H7 (cell line): Measurements from ENCODE around the gene HEXIM2. TPM values are rescaled to one million over a fixed set of nuclear protein-coding genes. Genes with fewer than 3 reads are reported as not detected.

Source experiments
- DNase-seq: peaks from one replicate; pipeline ENCODE4 v3.0.0; 2012
- H3K27me3 ChIP-seq: 2 replicates; pipeline ENCODE4 v1.6.0; 2011; ENCODE audit warnings: mild to moderate bottlenecking, low read length; ENCODE audit not compliant: control insufficient read depth, insufficient read depth
- H3K36me3 ChIP-seq: replicated peaks from 2 replicates; pipeline ENCODE4 v1.5.1; 2011; ENCODE audit warnings: low read length; ENCODE audit not compliant: control insufficient read depth, insufficient read depth
- H3K4me3 ChIP-seq: 2 replicates; pipeline ENCODE4 v1.5.1; 2011; ENCODE audit warnings: low read depth, mild to moderate bottlenecking, control low read depth, low read length, moderate library complexity; ENCODE audit not compliant: insufficient read depth
- total RNA-seq: library from RNA; depleted of rRNA; stranded (reverse); fragments of >200 nt; shearing (Covaris generic); gene quantifications from 2 replicates; pipeline ENCODE4 v1.2.3, GENCODE V29; 2014

HEXIM2 gene
- total RNA-seq, 1 experiment from 2014 or later, result 11.5 TPM

DNA sequence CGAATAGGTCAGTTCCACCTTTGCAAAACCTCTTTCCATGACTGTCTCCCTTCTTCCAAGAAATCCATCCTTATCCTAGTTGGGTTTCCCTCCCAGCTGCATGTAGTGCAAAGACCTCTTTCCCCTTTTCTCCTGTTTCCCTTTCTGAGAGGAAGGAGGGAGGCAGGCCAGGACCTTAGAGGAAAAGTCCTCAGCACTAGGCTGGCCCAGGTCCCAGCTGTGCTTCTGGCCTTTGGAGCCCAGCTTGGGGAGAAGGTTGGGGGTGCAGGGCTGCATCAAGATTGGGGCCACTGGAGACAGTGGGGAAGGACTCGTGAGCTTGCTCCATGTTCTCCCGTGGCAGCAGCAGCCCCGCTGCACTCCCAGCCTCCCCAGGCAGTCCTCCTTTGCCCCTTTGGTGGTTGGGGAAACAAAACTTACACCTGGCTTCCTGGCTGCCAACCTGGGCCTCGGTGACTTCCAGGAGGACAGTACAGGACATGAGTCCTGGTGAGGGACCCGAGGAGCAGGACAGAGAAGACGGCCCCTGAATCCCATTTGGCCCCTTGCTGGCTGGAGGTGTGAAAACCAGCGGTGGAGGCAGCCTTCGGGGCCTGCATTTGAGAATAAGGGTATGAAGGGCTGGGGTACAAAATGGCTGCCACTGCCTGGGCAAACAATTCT, 481 bp downstream of the HEXIM2 start:
- Histone ChIP-seq H3K36me3 (0 out of 2 replicates have a peak, but pooled peaks cover 2% of the 10 kb centered on the region), H3K4me3 (peak overlapping the region; percentile 34), H3K27me3 (no peaks in the 10 kb centered on the region)
- no peak for DNase-seq

DNA sequence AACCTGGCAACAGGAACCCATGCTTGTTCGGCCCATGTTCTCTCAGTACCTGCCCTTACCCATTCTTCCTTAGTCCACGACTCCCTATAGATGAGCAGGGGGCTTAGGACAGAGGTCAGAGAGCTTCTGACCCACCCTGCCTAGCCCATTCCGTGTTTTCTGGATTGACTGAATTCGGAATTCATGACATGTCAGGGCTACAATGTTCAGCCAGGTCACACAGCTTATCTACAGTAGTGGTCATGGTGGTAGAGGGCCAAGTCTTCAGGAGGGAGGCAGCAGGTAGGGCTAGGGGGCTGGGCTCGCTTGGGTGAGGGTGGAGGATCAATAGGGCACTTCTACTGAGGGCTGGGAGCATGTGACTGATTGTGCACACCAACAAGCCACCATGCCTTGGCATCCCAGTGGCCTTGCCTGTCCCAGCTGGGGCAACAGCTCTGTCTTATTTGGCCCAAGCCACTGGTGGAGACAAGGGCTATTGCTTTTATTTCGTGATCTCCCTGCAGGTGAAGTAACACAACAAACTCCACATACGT, 3.1 kb downstream of the HEXIM2 start:
- 0 out of 2 replicates have a peak, but pooled peaks cover 2% of the 10 kb centered on the region for H3K36me3 ChIP-seq
- H3K4me3 ChIP-seq, result no peak overlapping the region
- no peaks in the 10 kb centered on the region for H3K27me3 ChIP-seq
- no peak for DNase-seq

DNA sequence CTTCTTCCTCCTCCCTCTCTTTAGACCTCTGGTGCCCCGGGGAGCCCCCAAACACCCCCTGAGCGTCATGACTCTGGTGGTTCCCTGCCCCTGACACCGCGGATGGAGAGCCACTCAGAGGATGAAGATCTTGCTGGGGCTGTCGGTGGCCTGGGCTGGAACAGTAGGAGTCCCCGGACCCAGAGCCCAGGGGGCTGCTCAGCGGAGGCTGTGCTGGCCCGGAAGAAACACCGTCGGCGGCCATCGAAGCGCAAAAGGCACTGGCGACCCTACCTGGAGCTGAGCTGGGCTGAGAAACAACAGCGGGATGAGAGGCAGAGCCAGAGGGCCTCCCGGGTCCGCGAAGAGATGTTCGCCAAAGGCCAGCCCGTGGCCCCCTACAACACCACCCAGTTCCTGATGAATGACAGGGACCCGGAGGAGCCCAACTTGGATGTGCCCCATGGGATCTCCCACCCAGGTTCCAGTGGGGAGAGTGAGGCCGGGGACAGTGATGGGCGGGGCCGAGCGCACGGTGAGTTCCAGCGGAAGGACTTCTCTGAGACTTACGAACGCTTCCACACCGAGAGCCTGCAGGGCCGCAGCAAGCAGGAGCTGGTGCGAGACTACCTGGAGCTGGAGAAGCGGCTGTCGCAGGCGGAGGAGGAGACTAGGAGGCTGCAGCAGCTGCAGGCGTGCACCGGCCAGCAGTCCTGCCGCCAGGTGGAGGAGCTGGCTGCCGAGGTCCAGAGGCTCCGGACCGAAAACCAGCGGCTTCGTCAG, 7.5 kb downstream of the HEXIM2 start:
- Histone ChIP-seq H3K36me3 (0 out of 2 replicates have a peak, but pooled peaks cover 2% of the 10 kb centered on the region), H3K27me3 (no peaks in the 10 kb centered on the region), H3K4me3 (no peak overlapping the region)
- DNase-seq, result peak; percentile 51

DNA sequence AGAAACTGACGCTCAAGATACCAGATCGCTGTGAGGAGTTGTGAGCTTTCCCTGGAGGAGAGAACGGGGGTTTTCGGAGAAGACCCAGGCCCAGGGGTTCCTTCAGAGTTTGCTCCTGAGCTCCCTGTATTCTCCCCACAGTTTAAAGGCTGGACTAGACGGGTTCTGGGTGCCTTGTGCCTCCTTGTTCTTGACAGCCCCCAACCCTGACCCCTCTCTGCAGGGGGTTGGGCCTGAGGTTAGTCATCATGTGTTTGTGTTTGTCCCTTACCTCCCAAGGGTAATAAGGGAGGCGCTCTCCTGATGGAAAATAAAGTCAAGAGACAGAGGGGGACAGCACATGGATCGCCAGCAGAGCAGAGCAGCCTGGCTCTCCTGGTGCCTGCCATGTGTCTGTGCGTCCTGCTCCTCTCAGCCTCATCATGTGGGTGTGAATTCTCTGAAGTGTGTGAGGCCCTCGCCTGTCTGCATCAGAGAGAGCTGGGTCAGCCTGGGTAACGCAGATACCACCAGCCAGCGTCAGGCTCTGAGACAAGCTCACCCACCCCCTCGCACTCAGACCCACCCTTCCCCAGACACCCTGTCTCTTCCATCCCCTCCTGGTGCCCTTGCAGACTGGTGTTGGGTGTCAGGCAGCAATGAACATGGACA, 8.7 kb downstream of the HEXIM2 start:
- no peaks in the 10 kb centered on the region for H3K27me3 ChIP-seq
- no peaks in the 10 kb centered on the region for H3K36me3 ChIP-seq
- no peak overlapping the region for H3K4me3 ChIP-seq
- DNase-seq, result peak; percentile 38

DNA sequence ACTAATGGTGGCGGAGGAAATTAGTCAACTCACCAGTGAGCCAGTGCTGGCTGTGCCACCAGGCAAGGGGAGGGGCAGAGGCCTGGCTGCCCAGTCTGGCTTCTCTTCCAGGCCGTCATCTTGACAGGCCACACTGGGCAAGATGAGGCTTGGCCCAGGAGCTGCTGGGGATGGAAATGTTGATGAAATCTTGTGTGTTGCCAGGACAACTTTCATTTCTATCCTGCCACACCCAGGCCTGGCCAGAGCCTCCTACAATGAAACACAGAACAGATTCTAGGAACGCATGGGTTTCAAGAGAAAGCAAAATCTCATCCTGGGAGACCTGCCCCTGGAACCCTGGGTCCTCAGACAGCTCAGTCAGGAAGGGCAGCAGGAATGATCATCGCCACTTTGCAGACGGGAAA, 9.3 kb downstream of the HEXIM2 start:
- H3K4me3 ChIP-seq, result no peak overlapping the region
- H3K36me3 ChIP-seq, result no peaks in the 10 kb centered on the region
- no peaks in the 10 kb centered on the region for H3K27me3 ChIP-seq
- peak; percentile 66 for DNase-seq

DNA sequence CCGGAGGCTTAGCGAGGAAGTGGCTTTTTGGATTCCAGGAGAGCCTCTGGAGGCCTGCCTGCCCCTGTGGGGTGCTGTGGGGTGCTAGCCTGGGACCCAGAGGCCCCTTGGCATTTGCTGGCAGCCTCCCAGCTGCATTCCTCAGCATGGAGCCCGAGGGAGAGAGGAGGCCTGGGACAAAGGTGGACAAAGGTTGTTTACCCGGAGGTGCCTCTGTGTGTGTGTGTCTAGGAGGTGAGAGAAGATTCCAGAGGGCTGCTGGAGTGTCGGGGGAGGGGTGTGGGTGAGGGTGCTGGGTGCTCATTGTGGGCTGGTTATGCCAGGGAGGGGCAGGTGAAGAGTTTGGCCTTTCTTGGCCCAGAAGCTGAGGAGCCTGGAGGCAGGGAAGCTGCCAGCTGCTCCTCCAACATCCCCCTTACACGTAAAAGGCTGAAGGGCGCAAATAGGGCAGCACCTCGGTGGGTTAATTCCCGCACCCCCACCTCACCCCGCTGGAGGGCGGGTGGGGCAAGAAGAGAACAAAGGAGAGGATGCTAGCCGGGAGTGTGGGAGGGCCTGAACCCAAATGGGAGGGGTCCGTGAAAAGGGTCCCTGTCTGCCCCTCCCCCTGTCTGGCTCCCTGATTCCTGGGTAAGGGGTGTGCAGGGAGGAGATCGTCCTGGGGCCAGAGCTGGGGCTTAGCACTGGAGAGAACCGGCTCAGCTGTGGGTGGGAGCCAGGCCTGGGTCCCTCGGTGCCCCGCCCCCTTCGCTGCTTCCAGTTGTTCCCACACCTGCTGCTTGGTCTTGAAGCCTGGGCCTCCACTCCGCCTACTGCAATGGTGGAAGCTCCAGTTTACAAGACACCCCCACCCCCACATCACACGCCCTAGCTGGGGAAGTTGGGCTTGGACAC, 9.9 kb downstream of the HEXIM2 start:
- Histone ChIP-seq H3K4me3 (no peak overlapping the region), H3K27me3 (no peaks in the 10 kb centered on the region), H3K36me3 (no peaks in the 10 kb centered on the region)
- peak; percentile 82 for DNase-seq

DNA sequence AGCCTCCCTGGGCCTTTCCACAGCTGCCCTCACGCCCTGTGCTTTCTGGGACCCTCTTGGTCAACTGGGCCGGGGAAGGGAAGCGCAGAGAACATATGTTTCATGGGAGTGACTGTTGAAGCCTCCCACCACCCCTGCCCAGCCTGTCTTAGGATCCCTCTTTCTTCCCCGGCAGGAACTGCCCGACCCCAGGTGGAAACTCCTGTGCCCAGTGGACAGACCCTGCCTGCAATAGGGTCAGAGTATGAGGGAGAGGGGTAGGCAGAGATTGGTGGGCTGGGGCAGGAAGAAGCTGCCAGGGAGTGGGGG, 10.5 kb downstream of the HEXIM2 start:
- Histone ChIP-seq H3K4me3 (no peak overlapping the region), H3K36me3 (no peaks in the 10 kb centered on the region), H3K27me3 (no peaks in the 10 kb centered on the region)
- DNase-seq, result peak; percentile 68

DNA sequence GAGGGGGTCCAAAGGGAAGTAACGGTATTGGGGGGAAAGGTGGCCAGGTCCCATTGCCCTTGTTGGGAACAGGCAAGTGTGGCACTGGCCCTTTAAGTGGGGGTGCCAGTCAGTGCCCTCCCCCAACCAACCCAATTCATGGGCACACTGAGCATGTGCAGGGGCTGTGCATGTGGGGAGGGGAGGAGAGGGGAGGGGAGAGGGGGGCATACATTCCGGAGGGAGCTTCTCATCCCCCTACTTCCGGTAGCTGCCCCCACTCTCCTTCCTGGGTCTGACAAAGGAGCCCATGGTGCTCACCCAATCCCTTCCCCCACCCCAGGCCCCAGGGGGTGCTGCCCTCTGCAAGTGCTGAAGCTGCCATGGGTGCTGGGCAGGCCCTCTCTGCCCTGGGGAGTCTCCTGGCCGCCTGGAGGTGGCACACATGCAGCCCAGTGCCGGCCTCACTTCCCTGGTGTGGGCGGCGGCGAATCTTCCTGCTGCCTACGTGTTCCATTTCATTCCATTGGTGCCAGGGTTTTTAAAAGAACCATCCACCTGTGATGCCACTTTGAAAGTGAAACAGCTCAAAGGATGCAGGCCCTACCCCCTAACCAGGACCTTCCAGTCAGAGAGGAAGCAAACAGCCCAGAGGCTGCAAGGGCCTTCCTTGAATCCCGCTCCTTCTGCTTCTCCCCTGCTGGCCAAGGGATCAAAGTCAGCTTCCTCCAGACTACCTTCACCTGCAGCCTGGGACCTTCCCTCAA, 11.0 kb downstream of the HEXIM2 start:
- Histone ChIP-seq H3K36me3 (no peaks in the 10 kb centered on the region), H3K27me3 (no peaks in the 10 kb centered on the region), H3K4me3 (no peak overlapping the region)
- peak; percentile 84 for DNase-seq

DNA sequence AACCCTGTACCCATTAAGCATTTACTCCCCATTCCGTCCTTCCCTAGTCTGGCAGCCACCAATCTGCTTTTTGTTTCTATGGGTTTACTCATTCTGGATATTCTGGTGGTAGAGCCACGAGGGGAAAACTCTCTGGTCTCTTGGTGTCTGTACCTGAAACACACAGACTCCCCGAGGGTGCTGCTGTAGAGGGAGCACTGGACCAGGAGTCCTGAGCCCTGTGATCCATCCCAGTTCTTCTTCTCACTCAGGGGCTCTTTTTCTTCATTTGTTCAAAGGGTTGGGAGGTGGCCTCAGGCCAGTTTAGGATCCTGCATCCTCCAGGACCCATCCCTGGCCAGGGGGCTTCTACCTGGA, 14.1 kb downstream of the HEXIM2 start:
- Histone ChIP-seq H3K27me3 (no peaks in the 10 kb centered on the region), H3K36me3 (no peaks in the 10 kb centered on the region), H3K4me3 (no peak overlapping the region)
- no peak for DNase-seq

DNA sequence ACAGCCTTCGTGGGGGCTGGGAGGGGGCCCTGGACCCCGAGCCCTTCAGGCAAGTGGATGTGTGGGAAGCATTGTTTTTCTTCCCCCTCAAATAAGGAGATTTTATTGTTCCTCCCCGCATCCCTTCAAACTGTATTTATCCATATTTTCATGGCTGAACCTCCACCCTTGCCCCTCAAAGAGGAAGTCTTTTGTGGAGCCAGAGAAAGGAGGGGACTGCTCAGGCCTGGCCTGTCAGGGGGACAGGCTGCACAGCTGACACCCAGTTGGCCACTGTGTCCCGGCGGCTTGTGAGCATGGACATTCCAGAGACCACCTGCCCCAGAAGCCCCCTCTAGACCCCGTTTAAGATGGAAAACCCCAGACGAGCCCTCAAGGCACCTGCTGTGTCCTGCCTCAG, 15.9 kb downstream of the HEXIM2 start:
- Histone ChIP-seq H3K36me3 (no peaks in the 10 kb centered on the region), H3K4me3 (no peak overlapping the region), H3K27me3 (no peaks in the 10 kb centered on the region)
- DNase-seq, result no peak

DNA sequence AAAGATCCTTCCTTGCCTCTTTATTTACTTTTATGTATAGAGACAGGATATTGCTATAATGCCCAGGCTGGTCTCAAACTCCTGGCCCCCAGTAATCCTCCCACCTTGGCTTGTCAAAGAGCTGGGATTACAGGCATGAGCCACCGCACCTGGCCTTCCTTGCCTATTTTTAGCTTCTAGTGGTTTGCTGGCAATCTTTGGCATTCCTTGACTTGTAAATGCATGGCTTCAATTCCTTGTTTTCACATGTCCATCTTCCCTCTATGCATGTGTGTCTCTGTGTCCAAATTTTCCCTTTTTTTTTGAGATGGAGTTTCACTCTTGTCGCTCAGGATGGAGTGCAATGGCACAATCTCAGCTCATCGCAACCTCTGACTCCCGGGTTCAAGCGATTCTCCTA, 22.5 kb downstream of the HEXIM2 start:
- no peak for DNase-seq
- Histone ChIP-seq H3K36me3 (no peaks in the 10 kb centered on the region), H3K27me3 (no peaks in the 10 kb centered on the region), H3K4me3 (no peak overlapping the region)

DNA sequence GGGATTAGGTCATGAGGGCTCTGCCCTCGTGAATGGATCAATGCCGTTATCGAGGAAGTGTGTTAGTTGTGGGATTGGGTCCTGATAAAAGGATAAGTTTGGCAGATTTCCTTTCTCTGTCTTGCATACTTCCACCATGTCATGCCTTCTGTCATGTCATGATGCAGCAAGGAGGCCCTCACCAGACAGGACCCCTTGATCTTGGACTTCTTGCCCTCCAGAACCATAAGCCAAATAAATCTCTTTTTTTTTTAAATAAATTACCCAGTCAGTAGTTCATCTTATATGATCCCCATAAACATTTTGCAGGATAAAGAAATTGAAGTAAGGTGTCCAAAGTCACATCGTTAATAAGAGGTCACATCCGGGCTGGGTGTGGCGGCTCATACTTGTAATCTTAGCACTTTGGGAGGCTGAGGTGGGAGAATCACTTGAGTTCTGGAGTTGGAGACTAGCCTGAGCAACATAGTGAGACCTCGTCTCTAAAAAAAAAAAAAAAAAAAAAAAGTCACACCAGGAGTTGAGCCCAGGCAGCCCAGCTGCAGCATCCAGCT, 25.2 kb downstream of the HEXIM2 start:
- Histone ChIP-seq H3K4me3 (no peak overlapping the region), H3K27me3 (no peaks in the 10 kb centered on the region), H3K36me3 (no peaks in the 10 kb centered on the region)
- DNase-seq, result no peak

DNA sequence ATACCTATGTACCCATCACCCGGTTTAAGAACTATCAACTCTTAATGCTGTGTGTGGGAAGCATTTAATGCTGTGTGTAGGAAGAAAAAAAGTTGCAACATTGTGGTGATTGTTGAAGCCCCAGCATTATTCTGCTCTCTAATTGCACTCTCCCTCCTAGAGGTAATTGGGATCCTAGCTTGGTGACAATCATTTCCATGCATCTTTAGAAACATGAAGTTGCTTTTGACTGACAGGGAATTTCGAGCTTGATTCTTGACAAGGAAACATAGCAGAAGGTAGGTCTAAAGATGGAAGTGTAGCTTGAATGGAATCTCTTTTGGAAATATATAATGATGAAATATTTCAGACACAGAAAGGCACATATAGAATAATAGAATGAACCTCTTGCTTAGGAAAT, 27.3 kb downstream of the HEXIM2 start:
- no peak for DNase-seq
- Histone ChIP-seq H3K4me3 (no peak overlapping the region), H3K36me3 (no peaks in the 10 kb centered on the region), H3K27me3 (no peaks in the 10 kb centered on the region)
